PC-9 (cell line): ENCODE measurements around the gene TSTD2.

Experiments
- CTCF ChIP-seq: fragments of 200-600 bp; sonication (generic); conservative IDR thresholded peaks from 2 replicates; pipeline ENCODE4 v1.6.1; 2017; ENCODE audit warnings: mixed run types, antibody characterized with exemption, mild to moderate bottlenecking, moderate library complexity
- EZH2 ChIP-seq: fragments of 200-600 bp; sonication (generic); IDR thresholded peaks from 2 replicates; pipeline ENCODE4 v1.8.0; 2017; ENCODE audit warnings: antibody characterized with exemption, low read depth

GRCh38 chr9:97640325-97640724 is 7.2 kb upstream of the TSTD2 start:
- no peak for TF ChIP-seq CTCF
- TF ChIP-seq EZH2 = no peak
